PC-3 (cell line): Measurements from ENCODE around the gene PSMB10.

ENCODE experiments used
- CTCF ChIP-seq: fragments of 300-600 bp; sonication (generic); conservative IDR thresholded peaks from 2 replicates; pipeline ENCODE4 v1.5.1; 2017; ENCODE audit warnings: antibody characterized with exemption, low read depth, mild to moderate bottlenecking, low read length
- EZH2 ChIP-seq: fragments of 300-600 bp; sonication (generic); IDR thresholded peaks from one replicate; pipeline ENCODE4 v1.6.1; 2017; ENCODE audit warnings: antibody characterized with exemption, mild to moderate bottlenecking, low read length; ENCODE audit not compliant: unreplicated experiment

- no peak for TF ChIP-seq CTCF
- TF ChIP-seq EZH2: no peak
Measured at GRCh38 chr16:67930191-67930590, 6.5 kb downstream of the PSMB10 start.
